Neutrophil (primary cell): ENCODE measurements around the gene RAB34.

Experiments used
- H3K27ac ChIP-seq: fragments of 200-600 bp; sonication (generic); 2 replicates; pipeline ENCODE4 v1.5.1; 2016; ENCODE audit warnings: mild to moderate bottlenecking, moderate library complexity
- H3K27me3 ChIP-seq: fragments of 200-600 bp; sonication (generic); 2 replicates; pipeline ENCODE4 v1.6.0; 2016; ENCODE audit warnings: mild to moderate bottlenecking
- H3K36me3 ChIP-seq: fragments of 200-600 bp; sonication (generic); 2 replicates; pipeline ENCODE4 v1.5.1; 2017
- H3K4me1 ChIP-seq, 2 experiments: fragments of 200-600 bp in 1 of 2; sonication (generic) in 1 of 2; 1 replicate in 1 of 2; 2 replicates in 1 of 2; pipeline versions ENCODE4 v1.5.1 to v1.6.1; 2013 to 2016; ENCODE audit warnings: low read depth in 1 of 2, low read length in 1 of 2, mild to moderate bottlenecking in 1 of 2, moderate library complexity in 1 of 2; ENCODE audit not compliant: control insufficient read depth in 1 of 2, insufficient read depth in 1 of 2
- H3K4me3 ChIP-seq, 2 experiments: fragments of 200-600 bp in 1 of 2; sonication (generic) in 1 of 2; 1 replicate in 1 of 2; 2 replicates in 1 of 2; pipeline ENCODE4 v1.5.1; 2013 to 2016; ENCODE audit warnings: low read depth in 1 of 2, low read length in 1 of 2, mild to moderate bottlenecking in 1 of 2, moderate library complexity in 1 of 2
- H3K9me3 ChIP-seq: fragments of 200-600 bp; sonication (generic); 2 replicates; pipeline ENCODE4 v1.5.1; 2016
- TF ChIP-seq, protein P1 (sequence below): fragments of 200-600 bp; sonication (generic); IDR thresholded peaks from 2 replicates; pipeline ENCODE4 v1.5.1; 2016; ENCODE audit warnings: antibody characterized with exemption

RAB34 gene

DNA sequence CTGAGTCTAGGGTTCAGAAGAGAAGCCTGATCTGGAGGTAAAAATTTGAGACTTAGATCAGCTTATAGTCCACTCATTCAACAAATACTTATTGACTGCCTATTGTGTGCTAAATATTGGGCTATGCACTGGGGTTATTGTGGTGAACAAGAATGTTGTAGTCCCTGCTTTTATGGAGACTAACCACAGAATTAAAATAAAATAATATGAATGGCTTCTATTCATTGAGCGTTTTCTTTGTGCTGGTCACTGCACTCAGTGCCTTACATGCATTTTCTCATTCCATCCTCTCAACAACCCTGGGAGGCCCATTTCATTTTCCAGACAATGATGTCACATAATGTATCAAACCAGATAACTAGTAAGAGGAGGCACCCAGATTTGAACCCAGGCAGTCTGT is 15.7 kb upstream of the RAB34 start:
- Histone ChIP-seq H3K36me3 (no peaks in the 10 kb centered on the region), H3K27me3 (no peaks in the 10 kb centered on the region), H3K27ac (no peak overlapping the region), H3K9me3 (no peaks in the 10 kb centered on the region), H3K4me3 (no peak overlapping the region), H3K4me1 (peaks cover 1 to 7% of the 10 kb centered on the region in 2 experiments)
- TF ChIP-seq, protein P1, sequence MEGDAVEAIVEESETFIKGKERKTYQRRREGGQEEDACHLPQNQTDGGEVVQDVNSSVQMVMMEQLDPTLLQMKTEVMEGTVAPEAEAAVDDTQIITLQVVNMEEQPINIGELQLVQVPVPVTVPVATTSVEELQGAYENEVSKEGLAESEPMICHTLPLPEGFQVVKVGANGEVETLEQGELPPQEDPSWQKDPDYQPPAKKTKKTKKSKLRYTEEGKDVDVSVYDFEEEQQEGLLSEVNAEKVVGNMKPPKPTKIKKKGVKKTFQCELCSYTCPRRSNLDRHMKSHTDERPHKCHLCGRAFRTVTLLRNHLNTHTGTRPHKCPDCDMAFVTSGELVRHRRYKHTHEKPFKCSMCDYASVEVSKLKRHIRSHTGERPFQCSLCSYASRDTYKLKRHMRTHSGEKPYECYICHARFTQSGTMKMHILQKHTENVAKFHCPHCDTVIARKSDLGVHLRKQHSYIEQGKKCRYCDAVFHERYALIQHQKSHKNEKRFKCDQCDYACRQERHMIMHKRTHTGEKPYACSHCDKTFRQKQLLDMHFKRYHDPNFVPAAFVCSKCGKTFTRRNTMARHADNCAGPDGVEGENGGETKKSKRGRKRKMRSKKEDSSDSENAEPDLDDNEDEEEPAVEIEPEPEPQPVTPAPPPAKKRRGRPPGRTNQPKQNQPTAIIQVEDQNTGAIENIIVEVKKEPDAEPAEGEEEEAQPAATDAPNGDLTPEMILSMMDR: no peak

DNA sequence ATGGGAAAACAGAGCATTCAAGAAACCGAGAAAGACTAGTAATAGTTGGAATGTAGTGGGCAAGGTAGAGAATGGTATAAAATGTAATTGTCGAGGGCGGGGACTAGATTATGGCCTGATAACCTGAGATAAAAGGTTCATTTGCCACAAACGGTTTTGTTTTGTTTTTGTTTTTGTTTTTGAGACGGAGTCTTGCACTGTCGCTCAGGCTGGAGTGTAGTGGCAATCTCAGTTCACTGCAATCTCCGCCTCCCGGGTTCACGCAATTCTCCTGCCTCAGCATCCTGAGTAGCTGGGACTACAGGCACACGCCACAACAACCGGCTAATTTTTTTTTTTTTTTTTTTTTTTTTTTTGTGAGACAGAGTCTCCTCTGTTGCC is 12.3 kb upstream of the RAB34 start:
- Histone ChIP-seq H3K4me1 (peaks cover 33 to 39% of the 10 kb centered on the region in 2 experiments), H3K36me3 (no peaks in the 10 kb centered on the region), H3K4me3 (no peak overlapping the region), H3K9me3 (no peaks in the 10 kb centered on the region), H3K27me3 (peaks cover 18% of the 10 kb centered on the region), H3K27ac (no peak overlapping the region)
- TF ChIP-seq, protein P1: no peak

DNA sequence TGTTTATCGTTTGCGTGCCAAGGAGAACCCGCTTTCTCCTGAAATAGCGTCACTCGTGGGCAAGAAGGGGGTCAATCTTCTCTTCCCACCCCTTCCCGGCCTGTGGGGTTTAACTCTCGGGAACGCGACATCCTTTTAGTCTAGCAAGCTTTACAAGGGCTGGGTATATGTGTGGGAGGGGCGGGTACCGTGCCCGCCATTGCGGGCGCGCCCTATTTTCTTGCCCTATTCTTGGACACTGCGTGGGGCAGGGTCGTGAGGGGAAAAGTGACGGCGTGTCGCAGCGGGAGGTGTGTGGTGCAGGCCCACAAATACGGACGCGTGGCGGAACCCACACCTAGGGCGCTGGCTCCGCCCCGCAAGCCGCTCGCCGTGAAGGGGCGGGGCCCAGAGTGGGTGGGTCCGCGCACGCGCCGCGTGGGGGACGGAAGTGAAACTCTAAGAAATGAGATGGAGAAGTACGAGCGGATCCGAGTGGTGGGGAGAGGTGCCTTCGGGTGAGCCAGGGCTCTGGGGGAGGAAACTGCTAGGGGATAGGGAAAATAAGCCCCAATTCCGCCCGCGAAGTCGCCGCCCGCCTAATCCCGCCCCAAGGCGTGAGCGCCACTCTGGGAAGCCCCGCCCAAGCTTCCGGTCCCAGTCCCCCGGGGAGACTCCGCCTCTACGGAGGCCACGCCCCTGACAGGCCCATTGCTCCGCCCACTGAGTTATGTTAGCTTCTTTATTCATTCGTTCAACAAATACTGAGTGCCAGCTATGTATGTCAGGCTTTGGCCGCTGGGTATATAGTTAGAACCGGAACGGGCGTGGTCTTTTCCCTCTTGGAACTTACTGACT is 10.9 kb upstream of the RAB34 start, which contains the start of gene NEK8:
TSS of gene NEK8 (plus strand) at position 425 of the 837 bp plus-strand sequence. CDS start at position 451, 26 bp downstream.
- Histone ChIP-seq H3K27me3 (peaks cover 21% of the 10 kb centered on the region), H3K4me1 (peaks cover 33 to 39% of the 10 kb centered on the region in 2 experiments), H3K36me3 (peaks cover 10% of the 10 kb centered on the region), H3K9me3 (no peaks in the 10 kb centered on the region), H3K27ac (peak within 1 kb of the TSS; percentile 98), H3K4me3 (peak within 1 kb of the TSS; percentile 63 to 87)
- TF ChIP-seq, protein P1: peak; percentile 28

DNA sequence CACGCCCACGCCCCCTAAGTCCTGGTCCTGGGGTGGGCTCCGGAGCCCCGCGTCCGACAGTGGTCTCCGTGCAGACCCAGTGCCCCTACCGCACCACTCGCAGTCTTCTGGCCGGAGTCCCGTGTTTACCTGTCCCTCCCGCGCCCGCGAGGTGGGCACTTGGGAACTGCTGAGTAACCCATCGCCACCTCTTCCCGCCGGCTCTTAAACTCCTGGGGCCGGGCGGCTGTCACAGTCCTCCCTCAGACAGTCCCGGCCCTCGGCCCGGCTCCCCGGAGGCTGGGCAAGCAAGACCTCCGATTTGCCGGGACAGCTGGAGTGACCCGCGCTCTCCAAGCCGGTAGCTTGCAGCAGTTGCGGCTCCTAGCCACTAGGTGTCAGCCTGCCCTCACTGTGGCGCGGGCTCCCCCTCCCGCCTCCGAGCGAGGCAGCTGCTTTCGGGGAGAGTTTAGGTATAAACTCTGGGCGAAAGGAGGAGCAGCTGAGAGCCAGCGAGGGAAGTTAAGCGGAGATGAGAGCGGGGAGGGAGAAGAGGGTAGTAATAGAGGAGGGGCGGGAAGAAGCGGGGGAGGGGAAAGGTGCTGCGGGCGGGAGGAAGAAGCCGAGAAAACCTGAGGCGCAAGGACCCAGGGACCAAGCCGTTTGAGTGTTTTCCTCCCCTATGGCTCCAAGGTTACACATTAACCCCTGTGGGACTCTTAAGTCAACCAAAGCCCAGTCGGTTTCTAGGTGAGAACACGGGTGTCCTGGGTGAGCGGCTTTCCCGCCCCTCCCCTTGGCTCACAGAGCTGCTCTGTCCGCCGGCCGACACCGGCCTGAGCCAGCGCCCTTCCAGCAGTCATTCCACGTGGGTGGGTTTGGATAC is 9.2 kb upstream of the RAB34 start:
- Histone ChIP-seq H3K9me3 (no peaks in the 10 kb centered on the region), H3K27me3 (peaks cover 21% of the 10 kb centered on the region), H3K27ac (peak overlapping the region; percentile 45), H3K4me1 (peaks cover 33 to 39% of the 10 kb centered on the region in 2 experiments), H3K4me3 (peak overlapping the region; percentile 63 to 87), H3K36me3 (peaks cover 22% of the 10 kb centered on the region)
- TF ChIP-seq, protein P1: peak; percentile 99

DNA sequence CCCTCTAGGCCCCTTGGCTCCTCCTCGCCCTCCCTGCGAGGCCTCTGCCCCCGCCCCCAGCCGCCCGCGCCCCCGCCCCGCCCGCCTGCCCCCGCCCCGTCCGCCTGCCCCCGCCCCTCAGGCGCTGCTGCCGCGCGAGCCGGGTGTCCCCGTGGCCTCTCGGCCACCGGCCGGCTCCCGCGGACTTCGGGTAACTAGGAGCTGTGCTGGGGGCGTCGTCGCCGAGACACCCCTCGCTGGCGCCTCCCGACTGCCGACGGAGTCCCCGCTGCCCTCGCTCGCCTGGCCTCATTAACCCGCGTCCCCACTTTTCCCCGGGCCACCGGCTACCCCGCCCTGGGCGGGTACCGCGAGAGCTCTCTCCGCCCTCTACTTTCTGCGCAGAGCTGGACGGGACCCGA is 8.6 kb upstream of the RAB34 start, which contains the start of gene TLCD1:
TSS of gene TLCD1 (minus strand) at position 8 of the 401 bp plus-strand sequence. CDS start 136 bp downstream, outside the sequence.
- TF ChIP-seq, protein P1: no peak
- Histone ChIP-seq H3K27me3 (peaks cover 21% of the 10 kb centered on the region), H3K9me3 (no peaks in the 10 kb centered on the region), H3K4me1 (peaks cover 36 to 39% of the 10 kb centered on the region in 2 experiments), H3K27ac (peak within 1 kb of the TSS; percentile 45), H3K36me3 (peaks cover 22% of the 10 kb centered on the region), H3K4me3 (peak within 1 kb of the TSS; percentile 63 to 87)
